Measurements from ENCODE around the gene TRIM66.

- TF ChIP-seq, protein P1, sequence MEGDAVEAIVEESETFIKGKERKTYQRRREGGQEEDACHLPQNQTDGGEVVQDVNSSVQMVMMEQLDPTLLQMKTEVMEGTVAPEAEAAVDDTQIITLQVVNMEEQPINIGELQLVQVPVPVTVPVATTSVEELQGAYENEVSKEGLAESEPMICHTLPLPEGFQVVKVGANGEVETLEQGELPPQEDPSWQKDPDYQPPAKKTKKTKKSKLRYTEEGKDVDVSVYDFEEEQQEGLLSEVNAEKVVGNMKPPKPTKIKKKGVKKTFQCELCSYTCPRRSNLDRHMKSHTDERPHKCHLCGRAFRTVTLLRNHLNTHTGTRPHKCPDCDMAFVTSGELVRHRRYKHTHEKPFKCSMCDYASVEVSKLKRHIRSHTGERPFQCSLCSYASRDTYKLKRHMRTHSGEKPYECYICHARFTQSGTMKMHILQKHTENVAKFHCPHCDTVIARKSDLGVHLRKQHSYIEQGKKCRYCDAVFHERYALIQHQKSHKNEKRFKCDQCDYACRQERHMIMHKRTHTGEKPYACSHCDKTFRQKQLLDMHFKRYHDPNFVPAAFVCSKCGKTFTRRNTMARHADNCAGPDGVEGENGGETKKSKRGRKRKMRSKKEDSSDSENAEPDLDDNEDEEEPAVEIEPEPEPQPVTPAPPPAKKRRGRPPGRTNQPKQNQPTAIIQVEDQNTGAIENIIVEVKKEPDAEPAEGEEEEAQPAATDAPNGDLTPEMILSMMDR (conservative IDR thresholded peaks at IDR 0.05; ENCODE audit: low read length) = no peak
- TF ChIP-seq EZH2phosphoT487 (IDR thresholded peaks at IDR 0.05; ENCODE audit: borderline replicate concordance, low read depth, low read length) = no peak
Measured at GRCh38 chr11:8679006-8679405, 3.5 kb downstream of the TRIM66 start.
